GM19351 (cell line): ENCODE results near the gene PRKCE.

ENCODE experiments used
- ATAC-seq: cut with Tn5 transposase; IDR thresholded peaks from one replicate; pipeline ENCODE4 v1.9.1; 2021; ENCODE audit warnings: mild to moderate bottlenecking, moderate library complexity; ENCODE audit not compliant: unreplicated experiment

Gene PRKCE

DNA sequence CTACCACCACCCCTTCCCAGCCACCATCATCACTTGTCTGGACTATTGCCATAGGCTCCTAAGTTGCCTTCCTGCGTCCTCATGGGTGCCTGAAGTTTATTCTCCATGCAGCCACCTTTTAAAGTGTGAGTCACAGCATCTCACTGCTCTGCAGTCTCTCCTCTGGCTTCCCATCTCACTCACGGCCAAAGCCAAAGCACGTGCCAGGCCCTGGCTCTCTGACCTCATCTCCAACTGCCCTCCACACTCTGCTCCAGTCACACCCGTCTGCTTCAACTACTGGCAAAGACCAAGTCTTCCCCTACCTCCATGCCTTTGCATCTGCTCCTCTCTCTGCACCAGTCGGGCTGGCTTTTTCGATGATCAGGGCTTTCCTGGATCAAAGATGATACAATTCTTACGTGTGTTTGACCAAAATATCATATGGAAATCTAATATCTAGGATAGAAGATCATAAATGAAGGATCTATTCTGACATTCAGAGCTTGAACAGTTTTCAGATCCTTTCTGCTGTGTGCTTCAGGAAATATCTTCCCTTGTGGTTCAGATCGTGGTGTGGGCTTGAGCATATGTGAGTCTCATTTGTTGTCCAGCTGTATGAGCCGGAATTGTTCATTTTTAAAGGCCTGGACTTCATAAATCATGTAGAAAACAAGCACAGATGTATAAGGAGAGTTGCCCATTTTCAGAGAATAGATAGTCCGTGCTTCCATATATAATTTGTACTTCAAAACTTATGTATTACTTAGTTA is 175.6 kb downstream of the PRKCE start:
- ATAC-seq: no peak

DNA sequence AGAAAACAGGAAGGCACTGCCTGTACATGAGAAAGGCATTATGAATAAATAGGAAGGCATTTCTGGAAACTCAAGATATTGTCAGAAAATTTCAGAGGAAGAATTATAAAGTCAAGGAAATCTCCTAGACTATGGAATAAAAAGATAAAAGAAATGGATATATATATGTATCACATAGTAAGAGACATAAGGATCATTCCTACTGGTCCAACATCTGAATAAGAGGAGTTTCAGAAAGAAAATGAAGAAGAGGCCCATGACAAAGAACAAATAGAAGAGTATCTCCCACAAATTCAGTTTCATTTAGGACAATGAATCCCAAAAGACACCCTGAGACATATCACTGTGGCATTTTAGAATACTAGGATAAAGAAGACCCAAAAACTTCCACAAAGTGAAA is 178.8 kb downstream of the PRKCE start:
- ATAC-seq: no peak

DNA sequence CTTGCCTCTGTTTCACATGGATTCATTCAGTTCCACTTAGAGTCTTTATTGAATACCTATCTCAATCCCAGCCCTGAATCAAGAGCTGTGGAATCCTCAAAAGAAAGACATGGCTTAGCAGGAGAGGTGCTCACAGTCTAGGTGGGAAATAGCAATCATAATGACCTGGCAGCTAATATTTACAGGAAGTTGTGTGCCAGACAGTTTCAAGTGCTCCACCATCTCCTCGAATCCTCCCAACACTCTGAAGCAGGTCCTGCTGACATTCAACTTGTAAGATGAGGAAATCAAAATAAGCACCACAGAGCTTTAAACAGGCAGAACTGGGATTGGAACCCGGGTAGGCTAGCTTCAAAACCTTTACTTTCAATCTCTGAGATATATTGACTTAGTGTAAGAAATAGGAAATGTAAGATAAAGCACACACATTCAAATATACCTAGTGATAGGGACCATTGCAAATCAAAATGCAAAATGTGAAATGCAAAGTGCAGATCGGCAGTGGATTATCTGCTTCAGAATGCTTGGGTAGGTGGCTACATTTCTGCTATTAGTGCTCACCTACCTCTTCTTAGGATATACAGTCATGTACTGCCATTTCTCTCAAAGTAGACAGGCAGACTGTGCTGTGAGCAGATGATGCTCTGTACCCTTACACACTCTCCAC is 182.0 kb downstream of the PRKCE start:
- ATAC-seq: peak; percentile 29

DNA sequence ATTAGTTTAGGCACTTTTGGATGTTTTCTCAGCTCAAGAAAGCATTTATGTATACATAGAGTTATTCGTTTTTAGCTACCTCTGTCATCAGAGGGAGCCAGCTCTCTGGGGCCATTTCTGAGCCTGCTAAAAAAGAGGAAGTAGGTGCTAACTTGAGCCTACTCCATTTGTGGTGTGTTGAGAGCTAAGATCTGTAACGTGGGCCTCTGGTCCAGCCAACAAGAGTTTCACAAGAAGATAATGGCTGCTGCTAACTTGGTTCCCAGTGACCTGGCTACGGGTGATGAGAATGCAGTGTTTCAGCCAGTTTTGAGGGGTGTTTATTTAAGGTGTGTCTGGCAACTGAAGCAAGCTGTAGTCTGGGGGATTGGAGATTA is 182.5 kb downstream of the PRKCE start:
- ATAC-seq: peak; percentile 76

DNA sequence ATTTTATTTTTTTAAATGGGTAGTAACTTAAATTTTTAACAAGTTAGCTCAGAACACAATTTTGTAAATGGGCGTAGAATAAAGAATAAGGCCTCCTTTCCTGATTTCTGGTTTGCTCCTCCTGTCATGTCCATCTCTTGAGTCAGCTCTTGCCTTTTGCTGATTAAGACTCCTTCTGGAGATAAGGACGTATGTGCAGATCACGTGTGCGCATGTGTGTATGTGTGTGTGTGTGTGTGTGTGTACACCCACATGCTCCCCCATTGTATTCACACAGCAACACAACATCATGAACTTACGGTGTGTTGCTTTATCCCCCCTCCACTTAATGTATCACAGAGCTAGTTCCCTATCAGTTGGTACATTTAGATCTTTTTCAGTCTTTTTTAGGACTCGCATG is 182.9 kb downstream of the PRKCE start:
- ATAC-seq: no peak

DNA sequence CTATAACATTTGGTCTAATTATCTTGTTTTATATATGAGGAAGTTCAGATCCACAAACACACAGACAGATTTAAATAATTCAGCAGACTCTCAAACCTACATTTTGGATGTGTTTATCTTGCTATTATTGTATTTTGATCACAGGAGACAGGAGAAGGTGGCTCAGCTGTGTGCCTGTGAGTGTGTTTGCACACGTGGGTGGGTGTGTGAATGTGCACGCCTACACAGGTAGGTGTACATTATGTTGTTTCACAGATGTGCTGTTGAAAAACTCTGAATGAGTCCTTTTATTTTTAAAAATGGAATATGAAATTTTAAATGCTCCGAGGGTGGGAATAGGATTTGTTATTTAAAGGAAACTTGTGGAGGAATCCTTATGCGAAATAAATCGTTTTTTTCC is 183.4 kb downstream of the PRKCE start:
- ATAC-seq: no peak

DNA sequence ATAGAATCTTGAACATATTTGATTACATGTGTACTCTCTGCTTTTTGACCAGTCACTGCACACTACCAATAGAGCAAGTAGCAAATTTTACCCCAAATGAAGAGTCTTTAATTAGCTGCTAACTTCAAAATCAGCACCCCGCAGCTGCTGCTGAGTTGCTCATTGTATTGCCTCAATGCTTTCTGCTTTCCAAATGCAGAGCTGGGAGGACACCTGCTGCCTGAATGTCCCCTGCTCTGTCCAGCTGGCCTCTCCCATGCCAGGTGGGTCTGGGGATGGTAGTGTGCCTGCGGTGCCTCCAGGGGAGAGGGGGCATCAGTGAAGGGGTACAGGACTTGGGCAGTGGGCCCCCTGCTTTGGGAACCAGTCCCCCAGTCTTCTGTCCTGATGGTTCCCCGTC is 184.8 kb downstream of the PRKCE start:
- peak; percentile 20 for ATAC-seq

DNA sequence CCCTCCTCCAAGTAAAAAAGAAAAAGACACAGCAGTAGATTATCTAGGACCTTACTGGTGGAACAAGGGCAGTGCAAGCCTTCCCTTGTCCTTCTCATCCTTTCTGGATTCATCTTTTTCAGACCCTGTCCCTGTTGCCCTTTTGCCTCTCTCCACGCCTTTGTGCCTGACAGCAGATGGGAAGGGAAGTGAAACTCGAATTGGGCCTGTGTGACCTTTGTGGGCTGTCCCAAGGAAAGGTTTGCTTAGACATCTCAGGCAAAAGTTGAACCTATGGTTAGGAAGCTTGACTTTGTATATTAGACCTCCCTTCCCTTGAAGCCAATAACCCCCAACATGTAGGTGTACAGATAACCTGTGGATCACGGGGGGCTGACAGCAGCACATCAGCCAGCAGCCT is 185.3 kb downstream of the PRKCE start:
- ATAC-seq: peak; percentile 29

DNA sequence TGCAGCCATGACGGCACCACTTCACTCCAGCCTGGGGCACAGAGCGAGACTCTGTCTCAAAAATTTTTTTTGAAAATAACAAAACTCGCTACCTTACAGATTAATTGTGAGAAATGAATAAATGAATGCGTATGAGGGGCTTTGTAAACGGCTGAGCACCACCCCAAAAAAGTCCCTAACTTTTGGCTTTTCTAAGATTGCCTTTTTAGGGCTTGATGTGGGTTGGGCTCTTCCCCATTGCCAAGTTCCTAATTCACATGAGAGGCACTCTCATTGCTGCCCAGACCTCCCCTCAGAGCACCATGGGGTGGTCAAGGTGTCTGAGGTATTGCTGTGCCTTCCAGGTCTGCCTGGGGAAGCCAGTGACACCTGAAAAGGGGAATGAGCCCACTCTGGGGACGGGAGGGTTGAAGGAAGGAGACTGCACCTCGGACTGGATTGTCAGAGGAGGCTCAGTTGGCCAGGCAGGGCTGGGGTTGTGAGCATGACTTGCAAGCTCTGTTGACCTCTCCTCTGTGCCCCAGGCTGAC is 186.4 kb downstream of the PRKCE start:
- ATAC-seq: no peak

DNA sequence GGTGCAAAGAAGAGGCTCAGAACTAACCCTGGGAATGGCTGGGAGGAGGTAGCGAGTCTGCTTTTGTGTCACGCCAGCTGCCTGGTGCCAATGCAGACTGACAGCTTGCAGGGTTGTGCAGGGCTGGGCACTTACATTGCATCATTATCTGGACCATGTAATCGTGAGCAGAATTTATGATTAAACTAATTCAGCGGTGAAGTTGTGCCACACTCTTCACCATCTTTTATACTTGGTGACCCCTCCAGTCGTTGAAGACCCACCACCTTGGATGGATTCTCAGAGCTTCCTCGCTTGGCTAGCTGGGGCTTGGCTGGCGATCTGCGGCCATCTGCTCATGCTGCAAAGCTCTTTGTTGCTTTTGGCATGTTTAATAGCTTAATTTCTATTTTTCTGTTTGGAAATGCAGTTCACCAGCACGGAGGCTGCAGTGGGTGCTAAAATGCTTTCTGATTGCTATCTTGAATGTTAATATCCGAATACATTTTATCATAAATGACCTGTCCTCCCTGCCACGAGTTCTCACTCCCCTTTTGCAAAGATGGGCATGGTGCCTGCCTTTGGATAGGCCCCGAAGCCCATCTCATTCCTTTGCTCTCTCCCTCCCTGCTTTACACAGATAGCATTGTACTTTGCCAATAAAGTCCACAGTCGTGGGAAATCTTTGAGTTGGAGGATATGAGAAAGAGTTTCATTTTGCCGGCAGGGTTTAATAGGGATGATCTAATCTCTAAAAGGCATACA is 188.2 kb downstream of the PRKCE start:
- ATAC-seq: no peak

DNA sequence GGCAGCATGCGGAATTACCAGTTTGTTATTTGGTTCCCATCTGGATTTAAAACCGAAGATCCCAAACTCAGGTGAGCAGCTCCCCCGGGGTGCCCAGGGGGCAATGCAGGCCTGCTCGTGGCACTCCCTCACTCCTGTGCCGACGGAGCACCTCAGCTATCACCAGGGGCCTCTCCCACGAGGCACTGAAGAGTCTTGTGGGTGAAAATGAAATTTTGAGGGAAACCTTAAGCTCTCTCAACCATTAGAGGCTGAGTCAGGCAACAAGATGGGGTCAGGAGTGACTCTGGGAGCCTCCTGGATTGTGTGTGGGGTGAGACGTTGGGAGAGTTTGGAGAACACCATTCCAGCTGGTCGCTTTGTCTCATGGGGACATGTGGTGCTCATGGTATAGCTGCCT is 189.0 kb downstream of the PRKCE start:
- peak; percentile 29 for ATAC-seq

DNA sequence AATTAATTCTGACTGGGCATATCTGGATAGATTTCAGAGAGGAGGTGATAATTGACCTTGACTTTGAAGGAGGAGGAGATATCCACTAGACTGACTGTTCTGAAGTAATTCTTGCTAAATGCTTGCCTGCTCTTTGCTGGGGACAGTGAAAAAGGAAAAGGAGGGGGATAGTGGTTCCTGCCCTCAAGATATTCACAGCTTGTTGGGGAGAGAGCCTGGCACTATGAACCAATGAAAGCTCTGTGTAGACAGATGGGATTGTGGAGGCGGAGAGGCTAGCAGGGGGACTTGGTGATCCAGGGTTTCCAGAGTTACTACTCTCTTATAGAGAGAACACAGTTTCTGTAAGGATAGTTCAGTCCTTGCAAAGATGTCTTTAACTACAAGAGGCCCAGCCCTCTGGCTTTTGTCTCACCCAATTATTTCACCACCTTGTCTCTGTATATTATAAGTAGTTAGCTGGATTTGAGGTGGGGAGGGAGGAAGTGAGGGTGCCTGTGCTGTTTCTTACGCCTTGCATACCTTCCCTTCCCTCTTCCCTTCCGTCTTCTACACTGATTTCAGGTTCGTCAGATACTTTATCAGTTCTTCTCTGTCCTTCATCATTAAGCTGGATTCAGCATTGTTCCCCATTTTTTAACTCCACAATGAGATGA is 190.4 kb downstream of the PRKCE start:
- ATAC-seq: no peak

DNA sequence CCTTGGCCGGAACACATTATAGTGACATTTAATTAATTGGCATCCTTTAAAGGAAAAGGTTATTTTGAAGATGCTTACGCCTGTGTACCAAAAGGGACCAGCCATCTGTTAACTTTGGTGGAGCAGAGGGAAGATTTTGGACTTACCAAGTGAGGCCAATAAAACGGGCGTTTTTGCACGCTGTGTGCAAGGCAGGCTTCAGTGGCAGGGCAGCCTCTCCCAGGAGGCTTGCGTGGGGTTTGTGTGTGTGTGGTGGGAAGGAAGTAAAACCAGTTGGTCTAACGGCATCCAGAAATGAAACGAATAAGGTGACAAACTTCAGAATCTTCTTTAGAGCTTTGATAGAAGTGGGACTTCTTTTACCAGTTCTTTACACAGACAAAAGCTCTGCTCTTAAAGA is 191.7 kb downstream of the PRKCE start:
- ATAC-seq: peak; percentile 63

DNA sequence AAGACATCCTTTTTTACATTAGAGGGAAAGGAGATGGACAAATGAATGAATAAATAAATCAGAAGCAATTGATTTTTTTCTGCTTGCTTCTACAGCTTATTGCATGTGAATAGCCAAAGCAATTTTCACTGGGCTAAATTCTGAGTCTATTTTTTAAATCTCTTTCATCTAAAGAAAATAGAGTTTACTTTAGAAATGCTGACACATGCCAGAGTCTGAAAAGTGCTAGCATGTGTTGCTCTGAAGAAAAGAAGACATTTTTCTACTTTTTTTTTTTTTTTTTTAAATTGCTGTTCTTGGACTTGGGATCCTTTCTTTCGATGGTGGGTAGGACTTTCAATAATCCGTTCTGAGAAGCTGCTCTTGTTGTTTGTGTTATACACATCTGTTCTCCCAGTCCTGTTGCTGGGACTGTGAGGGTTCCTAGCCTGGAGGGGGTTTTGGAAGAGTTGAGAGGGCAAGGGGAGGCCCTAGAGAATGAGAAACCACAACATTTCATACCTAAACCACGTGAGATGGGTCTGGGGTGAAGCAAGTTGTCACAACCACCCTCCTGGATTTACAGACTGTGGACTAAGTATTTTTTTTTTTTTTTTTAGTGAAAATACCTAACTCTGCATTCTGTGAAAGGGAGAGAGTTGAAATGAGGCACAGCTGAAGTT is 193.5 kb downstream of the PRKCE start:
- ATAC-seq: no peak

DNA sequence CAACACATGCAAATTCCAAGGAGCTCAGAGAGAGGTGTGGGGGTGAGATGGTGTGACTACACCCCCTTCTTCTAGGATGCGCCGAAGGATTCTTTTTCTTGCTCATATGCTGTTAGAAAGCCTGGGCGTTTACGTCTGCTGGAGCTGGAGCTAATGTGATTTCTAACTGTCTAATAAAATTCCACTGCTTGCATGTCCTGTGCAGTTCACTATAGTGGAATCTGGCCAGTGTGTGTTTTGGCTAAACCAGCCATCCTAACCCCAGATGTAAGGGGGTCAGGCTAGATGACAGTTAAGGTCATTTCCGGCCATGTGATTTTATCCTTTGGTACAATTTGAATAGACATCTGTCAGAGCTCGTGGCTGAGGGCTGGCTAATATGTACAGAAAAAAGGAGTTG is 194.1 kb downstream of the PRKCE start:
- ATAC-seq: no peak

DNA sequence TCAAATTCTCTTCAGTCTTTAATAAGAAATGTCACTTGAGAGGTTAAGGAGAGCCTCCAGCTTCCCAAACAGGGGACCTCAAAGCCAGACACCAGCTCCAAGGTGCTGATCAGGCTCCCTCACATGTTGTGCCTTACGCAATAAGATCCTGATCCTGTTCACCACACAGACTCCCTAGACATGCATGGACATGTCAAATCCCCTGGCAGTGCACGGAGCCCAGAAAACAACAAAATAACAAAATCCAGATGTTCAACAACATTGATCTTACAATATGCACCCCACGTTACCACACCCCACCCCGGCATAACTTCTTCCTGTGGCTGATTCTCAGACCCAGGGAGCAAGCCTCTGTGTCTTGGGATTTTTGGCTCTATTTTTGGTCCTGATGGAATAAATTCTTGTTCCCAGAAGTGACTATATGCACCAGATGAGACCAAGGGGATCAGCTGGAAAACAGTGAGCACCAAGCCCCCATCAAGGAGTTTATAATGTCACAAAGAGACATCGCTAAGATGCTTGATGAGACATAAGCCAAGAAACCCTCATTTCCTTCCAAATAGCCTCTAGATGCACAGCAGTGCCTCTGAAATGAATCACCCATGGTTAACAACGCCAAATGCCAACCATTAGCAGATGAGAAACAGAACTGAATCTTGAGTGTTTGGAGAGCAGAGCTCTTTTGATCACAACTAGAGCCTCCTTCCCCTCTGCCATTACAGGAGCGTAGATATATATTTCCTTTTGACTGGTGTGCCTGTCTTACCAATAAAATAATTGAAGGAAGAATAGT is 198.2 kb downstream of the PRKCE start:
- no peak for ATAC-seq

DNA sequence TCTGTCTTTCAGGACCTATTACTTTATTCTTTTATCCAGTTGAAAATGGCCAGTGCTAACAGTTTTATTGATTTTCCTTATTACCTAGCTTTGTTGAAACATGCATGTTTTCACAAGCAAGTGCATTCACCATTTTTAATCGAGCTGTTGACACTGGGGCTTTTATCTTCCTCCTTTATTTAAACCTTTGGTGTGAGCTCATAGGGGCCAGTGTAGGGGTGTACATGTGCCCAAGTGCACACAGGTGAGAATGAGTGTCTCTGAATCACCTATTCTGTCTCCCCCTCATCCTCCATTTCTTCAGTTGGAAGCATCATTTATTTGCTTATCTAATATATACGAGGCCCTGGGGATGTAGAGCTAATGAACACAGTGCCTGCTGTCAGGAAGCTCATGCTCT is 199.1 kb downstream of the PRKCE start:
- ATAC-seq: no peak

DNA sequence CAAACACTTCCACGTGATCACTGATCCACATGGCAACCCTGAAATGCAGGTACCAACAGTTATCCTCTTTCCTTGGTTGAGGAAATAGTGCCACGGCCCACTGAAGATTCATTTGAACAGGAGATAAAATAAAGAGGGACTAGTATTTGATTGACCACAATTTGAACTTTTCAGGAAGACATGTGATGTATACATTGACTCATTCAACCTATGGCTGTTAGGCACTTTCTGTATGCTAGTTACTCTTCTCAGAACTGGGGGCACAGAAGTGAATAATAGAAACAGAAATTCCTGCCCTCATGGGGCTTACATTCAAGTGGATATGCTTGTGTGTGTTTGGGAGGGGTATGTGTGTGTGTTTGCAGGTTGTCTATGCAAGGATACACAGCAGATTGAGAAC is 199.6 kb downstream of the PRKCE start:
- no peak for ATAC-seq

DNA sequence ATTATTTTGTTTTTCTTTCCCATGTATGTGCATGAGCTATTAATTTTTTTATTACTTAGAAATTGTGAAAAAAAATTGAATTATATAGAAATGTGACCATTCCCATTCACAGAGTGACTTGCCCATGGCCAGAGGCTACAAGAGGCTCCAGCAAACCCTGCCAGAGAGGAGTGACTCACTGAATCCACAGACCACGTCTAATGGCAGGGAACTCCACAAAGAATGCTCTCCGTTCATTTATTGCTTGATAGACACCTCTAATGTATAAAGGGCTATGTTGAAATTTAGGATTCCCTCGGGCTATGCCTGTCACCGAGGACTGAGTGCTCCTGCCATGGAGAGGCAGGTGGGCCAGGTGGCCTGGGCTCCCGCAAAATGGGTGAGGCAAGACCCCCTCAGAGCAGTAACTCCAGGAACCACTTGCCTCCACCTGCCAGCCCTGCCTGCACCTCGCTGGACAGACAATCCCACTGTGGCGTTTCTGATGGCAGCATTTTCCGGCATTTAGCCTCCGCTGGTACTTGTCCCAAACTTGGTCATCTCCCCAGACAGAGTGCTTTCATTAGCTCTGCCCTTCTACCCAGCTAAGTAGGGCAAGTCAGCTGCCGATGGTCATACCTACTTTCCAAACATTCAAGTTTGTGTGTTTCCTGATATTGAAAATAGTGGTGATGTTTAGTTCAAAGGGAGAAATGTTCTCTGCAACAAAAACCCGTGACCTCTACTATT is 200.3 kb downstream of the PRKCE start:
- ATAC-seq: no peak
